Fibroblast of upper back skin (primary cell): ENCODE measurements around the gene AGXT.
A peak's percentile ranks its signal among the peaks of the same experiment; 100 is the strongest.

Source experiments
- DNase-seq: peaks from one replicate; pipeline ENCODE4 v3.0.0-alpha.2; 2013

The AGXT gene

GRCh38 chr2:240900141-240900860 lies 31.7 kb downstream of the AGXT start:
- no peak for DNase-seq

- no peak for DNase-seq
Measured at GRCh38 chr2:240901986-240902614, 33.5 kb downstream of the AGXT start.

GRCh38 chr2:240902615-240903041 lies 34.0 kb downstream of the AGXT start:
- no peak for DNase-seq

GRCh38 chr2:240903191-240904060 lies 34.8 kb downstream of the AGXT start:
- DNase-seq = no peak

GRCh38 chr2:240904216-240905175 lies 35.9 kb downstream of the AGXT start:
- DNase-seq = no peak

GRCh38 chr2:240905176-240905781 lies 36.7 kb downstream of the AGXT start:
- no peak for DNase-seq

- DNase-seq = no peak
Measured at GRCh38 chr2:240906141-240906910, 37.7 kb downstream of the AGXT start, which contains the start of gene CROCC2. Gene CROCC2 (plus strand): TSS chr2:240906336. CDS start chr2:240906514, 178 bp downstream.

GRCh38 chr2:240906911-240907590 lies 38.4 kb downstream of the AGXT start:
- no peak for DNase-seq

- no peak for DNase-seq
Measured at GRCh38 chr2:240909216-240909974, 40.8 kb downstream of the AGXT start.

GRCh38 chr2:240911641-240912265 lies 43.1 kb downstream of the AGXT start:
- no peak for DNase-seq

GRCh38 chr2:240912878-240913809 lies 44.5 kb downstream of the AGXT start:
- DNase-seq = peak; percentile 35

- peak; percentile 44 for DNase-seq
Measured at GRCh38 chr2:240913810-240914644, 45.4 kb downstream of the AGXT start.

GRCh38 chr2:240914645-240915525 lies 46.3 kb downstream of the AGXT start:
- DNase-seq = no peak

GRCh38 chr2:240915526-240916341 lies 47.1 kb downstream of the AGXT start:
- DNase-seq = no peak

- DNase-seq = peak; percentile 91
Measured at GRCh38 chr2:240916571-240917008, 48.0 kb downstream of the AGXT start.
